ENCODE data around the gene GNPTAB. TPM values are rescaled to one million over a fixed set of nuclear protein-coding genes. Genes with fewer than 3 reads are reported as not detected.

Gene GNPTAB
- total RNA-seq, 2 donors from 2014 or later: 27.8 to 30.5 TPM

DNA sequence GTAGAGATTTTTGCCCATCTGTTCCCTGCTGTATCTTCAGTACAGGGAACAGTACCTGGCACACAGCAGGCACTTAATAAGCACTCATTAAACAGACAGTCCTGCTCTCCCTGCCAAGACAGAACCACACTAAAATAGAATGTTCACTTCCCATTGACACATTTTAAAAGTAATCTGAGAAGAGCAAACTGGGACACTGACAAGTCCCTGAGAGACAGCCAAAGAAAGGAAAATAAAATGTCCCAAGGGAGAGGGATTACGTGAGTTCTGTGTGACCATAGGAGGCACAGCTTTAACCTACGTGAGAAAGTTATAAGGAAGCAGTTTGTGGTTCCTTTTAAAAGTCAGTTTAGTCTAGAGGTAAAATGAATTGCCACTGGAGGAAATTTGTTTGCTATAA, 47.6 kb downstream of the GNPTAB start:
- no peaks in the 10 kb centered on the region for H3K4me1 Mint-ChIP-seq
- H3K4me3 Mint-ChIP-seq: no peak overlapping the region
- no peak overlapping the region for H3K9ac ChIP-seq (ENCODE audit: extremely low read depth, low read length, poor library complexity, severe bottlenecking)
- H3K27ac Mint-ChIP-seq: no peak overlapping the region
- no peaks in the 10 kb centered on the region for H3K9me3 Mint-ChIP-seq
- no peak overlapping the region for H3K27ac ChIP-seq (ENCODE audit: low read depth, low read length)
- H3K9me3 ChIP-seq (ENCODE audit: control insufficient read depth, low read length): no peaks in the 10 kb centered on the region
- peaks cover 7% of the 10 kb centered on the region for H3K36me3 ChIP-seq (ENCODE audit: control insufficient read depth, insufficient read depth, low read length)
- H3K27me3 ChIP-seq (ENCODE audit: control insufficient read depth, insufficient read depth, low read length, poor library complexity, severe bottlenecking): no peaks in the 10 kb centered on the region
- TF ChIP-seq, protein P1, sequence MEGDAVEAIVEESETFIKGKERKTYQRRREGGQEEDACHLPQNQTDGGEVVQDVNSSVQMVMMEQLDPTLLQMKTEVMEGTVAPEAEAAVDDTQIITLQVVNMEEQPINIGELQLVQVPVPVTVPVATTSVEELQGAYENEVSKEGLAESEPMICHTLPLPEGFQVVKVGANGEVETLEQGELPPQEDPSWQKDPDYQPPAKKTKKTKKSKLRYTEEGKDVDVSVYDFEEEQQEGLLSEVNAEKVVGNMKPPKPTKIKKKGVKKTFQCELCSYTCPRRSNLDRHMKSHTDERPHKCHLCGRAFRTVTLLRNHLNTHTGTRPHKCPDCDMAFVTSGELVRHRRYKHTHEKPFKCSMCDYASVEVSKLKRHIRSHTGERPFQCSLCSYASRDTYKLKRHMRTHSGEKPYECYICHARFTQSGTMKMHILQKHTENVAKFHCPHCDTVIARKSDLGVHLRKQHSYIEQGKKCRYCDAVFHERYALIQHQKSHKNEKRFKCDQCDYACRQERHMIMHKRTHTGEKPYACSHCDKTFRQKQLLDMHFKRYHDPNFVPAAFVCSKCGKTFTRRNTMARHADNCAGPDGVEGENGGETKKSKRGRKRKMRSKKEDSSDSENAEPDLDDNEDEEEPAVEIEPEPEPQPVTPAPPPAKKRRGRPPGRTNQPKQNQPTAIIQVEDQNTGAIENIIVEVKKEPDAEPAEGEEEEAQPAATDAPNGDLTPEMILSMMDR (conservative IDR thresholded peaks at IDR 0.05): no peak
- 89 to 97% methylated on average over 2 of the region's 2 CpGs for WGBS, 2 experiments (ENCODE audit: insufficient coverage in 1 of 2, insufficient read length in 1 of 2)
- no peak for DNase-seq
- H3K4me3 ChIP-seq (ENCODE audit: low read length): no peak overlapping the region
- H3K4me1 ChIP-seq (ENCODE audit: control insufficient read depth, insufficient read depth, low read length): no peaks in the 10 kb centered on the region
- peaks cover 11% of the 10 kb centered on the region for H3K36me3 Mint-ChIP-seq (ENCODE audit: low read depth)
- no peaks in the 10 kb centered on the region for H3K27me3 Mint-ChIP-seq (ENCODE audit: insufficient read depth)

DNA sequence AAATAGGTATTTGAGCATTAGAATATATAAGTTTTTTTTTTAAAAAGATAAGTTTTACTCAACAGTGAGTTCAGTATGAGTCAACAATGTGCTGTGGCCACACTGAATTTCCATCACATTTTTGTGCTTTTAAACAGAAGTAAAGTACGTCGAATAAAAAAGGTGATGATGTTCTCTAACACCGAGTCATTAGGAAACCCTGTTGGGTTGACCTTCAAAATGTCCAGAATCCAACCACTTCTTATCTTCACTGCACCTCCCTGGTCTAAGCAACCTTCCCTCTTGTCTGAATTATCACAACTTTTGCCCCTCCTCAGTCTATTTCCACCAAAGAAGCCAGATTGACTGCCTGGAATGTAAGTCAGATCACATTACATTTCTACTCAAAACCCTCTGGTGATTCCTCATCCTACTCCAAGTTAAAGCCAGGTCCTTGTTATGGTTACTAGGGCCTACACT, 48.5 kb downstream of the GNPTAB start:
- Mint-ChIP-seq H3K27ac (peak overlapping the region; percentile 13), H3K27me3 (ENCODE audit: insufficient read depth) (no peaks in the 10 kb centered on the region), H3K4me3 (no peak overlapping the region), H3K4me1 (no peaks in the 10 kb centered on the region), H3K9me3 (no peaks in the 10 kb centered on the region), H3K36me3 (ENCODE audit: low read depth) (peaks cover 9% of the 10 kb centered on the region)
- peaks cover 7% of the 10 kb centered on the region for H3K36me3 ChIP-seq (ENCODE audit: control insufficient read depth, insufficient read depth, low read length)
- H3K9ac ChIP-seq (ENCODE audit: extremely low read depth, low read length, poor library complexity, severe bottlenecking): no peak overlapping the region
- H3K9me3 ChIP-seq (ENCODE audit: control insufficient read depth, low read length): no peaks in the 10 kb centered on the region
- H3K4me3 ChIP-seq (ENCODE audit: low read length): no peak overlapping the region
- H3K27ac ChIP-seq (ENCODE audit: low read depth, low read length): no peak overlapping the region
- 98 to 99% methylated on average over 3 of the region's 3 CpGs for WGBS, 2 experiments (ENCODE audit: insufficient coverage in 1 of 2, insufficient read length in 1 of 2)
- TF ChIP-seq, protein P1 (conservative IDR thresholded peaks at IDR 0.05): no peak
- DNase-seq: no peak
- no peaks in the 10 kb centered on the region for H3K4me1 ChIP-seq (ENCODE audit: control insufficient read depth, insufficient read depth, low read length)
- H3K27me3 ChIP-seq (ENCODE audit: control insufficient read depth, insufficient read depth, low read length, poor library complexity, severe bottlenecking): no peaks in the 10 kb centered on the region

DNA sequence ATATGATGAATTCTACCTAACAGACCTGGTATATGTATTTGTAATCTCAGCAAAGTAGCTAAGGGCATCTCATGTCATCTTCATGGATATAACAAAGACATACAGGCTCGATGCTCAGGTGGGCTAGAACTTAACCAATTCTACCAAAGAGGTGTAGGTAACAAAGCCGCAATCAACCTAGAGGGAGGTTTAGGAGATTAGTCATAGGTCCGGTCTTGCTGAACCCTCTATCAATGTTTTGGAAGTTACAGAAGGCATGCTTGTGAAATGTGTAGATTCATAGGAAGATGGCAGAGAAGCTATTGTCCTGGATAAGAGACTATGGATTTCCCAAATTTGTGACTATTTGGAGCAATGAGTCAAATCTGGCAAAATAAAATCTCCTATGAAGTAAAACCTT, 48.9 kb downstream of the GNPTAB start:
- H3K4me1 Mint-ChIP-seq: no peaks in the 10 kb centered on the region
- no peaks in the 10 kb centered on the region for H3K27me3 Mint-ChIP-seq (ENCODE audit: insufficient read depth)
- Histone ChIP-seq H3K27me3 (ENCODE audit: control insufficient read depth, insufficient read depth, low read length, poor library complexity, severe bottlenecking) (no peaks in the 10 kb centered on the region), H3K27ac (ENCODE audit: low read depth, low read length) (no peak overlapping the region), H3K9me3 (ENCODE audit: control insufficient read depth, low read length) (no peaks in the 10 kb centered on the region), H3K4me3 (ENCODE audit: low read length) (no peak overlapping the region), H3K4me1 (ENCODE audit: control insufficient read depth, insufficient read depth, low read length) (no peaks in the 10 kb centered on the region), H3K9ac (ENCODE audit: extremely low read depth, low read length, poor library complexity, severe bottlenecking) (no peak overlapping the region), H3K36me3 (ENCODE audit: control insufficient read depth, insufficient read depth, low read length) (peaks cover 7% of the 10 kb centered on the region)
- DNase-seq: no peak
- TF ChIP-seq, protein P1 (conservative IDR thresholded peaks at IDR 0.05): no peak
- 95 to 100% methylated on average over 2 to 3 of the region's 3 CpGs for WGBS, 2 experiments (ENCODE audit: insufficient coverage in 1 of 2, insufficient read length in 1 of 2)
- H3K9me3 Mint-ChIP-seq: no peaks in the 10 kb centered on the region
- H3K4me3 Mint-ChIP-seq: no peak overlapping the region
- no peak overlapping the region for H3K27ac Mint-ChIP-seq
- peaks cover 8% of the 10 kb centered on the region for H3K36me3 Mint-ChIP-seq (ENCODE audit: low read depth)

Data from endodermal cell (in vitro differentiated cells).